GM18907 (cell line): ENCODE results near the gene PHLDA3.

ENCODE experiments used
- ATAC-seq: cut with Tn5 transposase; IDR thresholded peaks from one replicate; pipeline ENCODE4 v1.9.1; 2021; ENCODE audit warnings: mild to moderate bottlenecking, moderate library complexity; ENCODE audit not compliant: unreplicated experiment

The PHLDA3 gene

DNA sequence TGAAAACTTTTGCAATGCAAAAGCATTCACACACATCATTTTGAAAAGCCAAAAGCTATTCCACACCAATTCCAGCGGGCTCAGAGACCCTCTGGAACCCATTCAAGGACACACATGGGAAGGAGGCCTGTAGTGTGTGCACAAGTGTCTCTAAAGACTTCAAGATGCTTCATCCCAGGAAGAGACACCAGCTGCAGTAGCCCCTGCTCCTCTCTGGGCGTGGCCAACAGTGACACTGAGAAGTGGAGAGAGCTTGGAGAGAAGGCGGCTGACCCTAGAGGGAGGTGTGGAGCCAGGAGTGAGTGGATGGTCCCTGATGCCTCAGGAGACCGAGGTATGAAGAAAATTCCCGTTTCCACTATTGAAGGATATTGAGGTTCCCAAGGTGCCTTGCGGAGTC, 32.6 kb downstream of the PHLDA3 start:
- ATAC-seq, result no peak

DNA sequence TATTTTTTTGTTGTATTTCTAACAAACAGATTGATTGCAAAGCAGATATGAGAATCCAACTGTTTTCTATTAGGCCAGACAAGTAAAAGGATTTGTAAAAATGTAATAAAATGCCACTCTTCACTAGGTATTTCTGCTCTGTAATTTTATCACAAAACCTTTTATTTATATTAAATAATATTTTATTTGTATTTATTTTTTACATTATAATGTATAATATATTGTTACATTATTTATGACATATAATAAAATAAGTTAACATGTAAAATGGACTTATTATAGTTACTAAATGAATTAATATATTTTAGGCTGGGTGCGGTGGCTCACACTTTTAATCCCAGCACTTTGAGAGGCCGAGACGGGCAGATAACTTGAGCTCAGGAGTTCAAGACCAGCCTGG, 34.7 kb downstream of the PHLDA3 start:
- ATAC-seq, result no peak

DNA sequence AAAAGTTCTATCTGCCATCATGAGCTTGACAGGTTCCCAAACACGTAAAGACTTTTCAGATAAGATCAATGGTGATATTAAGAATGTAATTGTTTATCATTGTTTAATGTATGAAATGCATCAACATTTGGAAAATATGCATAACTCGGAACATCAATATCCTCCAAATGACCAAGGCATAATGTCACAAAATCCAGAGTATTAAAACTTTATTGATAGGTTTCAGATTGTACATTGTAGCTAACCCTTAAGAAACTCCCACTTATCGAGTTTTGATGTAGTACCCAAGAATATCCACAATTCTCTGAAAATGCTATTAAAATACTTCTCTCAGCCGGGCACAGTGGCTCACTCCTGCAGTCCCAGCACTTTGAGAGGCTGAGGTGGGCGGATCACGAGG, 35.4 kb downstream of the PHLDA3 start:
- ATAC-seq, result no peak

DNA sequence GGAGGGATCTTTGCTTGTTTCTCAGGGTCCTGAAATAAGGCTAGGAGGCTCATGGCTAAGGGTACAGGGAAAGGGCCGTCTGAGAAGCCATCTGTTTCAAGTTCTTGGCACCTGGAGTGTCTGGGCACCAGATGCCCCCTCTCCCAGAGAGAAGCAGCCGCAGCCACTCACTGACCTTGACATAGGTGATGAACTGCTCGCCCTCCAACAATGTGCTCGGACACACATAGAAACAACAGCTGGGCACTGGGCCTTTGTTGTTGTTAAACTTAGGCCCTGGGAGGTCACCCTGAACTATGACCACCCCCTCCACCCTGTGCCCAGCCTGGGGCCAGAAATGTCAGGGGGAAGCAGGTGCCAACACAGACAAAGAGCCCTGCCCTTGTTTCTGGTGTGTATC, 38.2 kb downstream of the PHLDA3 start:
- no peak for ATAC-seq

DNA sequence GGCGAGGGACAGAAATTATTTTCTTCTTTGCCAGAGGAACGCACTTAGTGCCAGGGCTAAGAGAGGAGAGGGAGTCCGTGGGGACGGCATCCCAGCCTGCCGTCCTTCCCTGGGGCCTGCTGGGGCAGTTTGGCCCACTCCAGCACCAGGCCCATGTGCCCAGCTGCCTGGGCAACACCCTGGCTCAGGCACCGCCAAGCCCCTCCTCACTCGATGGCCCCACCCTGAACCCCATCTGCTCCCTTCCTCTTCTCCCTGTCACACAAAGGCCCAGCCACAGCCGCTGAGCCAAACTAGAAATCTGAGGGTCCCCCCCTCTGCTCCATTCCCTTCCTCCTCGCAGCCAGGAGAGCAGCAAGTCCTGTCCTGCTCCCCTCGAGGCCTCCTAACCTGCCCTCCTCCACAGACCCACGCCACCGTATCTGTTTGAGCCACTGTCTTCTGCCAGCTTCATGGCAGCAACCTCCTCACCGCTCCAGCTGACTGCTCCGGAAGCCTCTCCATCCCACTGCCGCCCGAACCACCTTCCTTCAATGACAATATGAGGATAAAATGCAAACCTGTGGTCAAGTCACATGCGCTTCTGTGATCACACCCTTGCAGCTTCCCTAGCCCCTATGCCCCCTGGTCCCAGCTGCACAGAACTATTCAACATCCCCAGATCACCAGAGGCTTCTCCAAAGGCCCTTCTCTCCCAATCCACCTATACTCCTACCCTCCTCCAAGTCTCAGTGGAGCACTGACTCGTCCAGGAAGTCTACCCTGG, 39.1 kb downstream of the PHLDA3 start:
- ATAC-seq, result no peak

DNA sequence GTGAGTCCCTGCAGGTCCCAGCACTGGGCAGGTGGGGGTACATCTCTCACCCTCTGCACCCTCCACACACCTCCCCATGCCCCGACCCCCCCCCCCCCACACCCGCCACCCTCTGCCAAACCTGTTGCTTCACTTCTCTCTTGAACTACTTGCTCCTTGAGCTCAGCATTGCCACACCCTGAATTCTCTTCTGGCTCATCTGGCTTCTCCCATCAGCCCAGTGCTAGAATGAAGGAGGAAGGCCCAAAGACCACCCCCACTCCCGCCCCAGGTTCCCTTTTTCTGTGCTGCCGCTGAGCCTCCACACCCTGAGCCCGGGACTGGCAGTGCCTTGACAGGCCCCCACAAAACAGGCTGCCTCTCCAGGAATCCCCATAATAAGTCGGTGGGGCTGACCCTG, 41.0 kb downstream of the PHLDA3 start:
- ATAC-seq, result no peak

DNA sequence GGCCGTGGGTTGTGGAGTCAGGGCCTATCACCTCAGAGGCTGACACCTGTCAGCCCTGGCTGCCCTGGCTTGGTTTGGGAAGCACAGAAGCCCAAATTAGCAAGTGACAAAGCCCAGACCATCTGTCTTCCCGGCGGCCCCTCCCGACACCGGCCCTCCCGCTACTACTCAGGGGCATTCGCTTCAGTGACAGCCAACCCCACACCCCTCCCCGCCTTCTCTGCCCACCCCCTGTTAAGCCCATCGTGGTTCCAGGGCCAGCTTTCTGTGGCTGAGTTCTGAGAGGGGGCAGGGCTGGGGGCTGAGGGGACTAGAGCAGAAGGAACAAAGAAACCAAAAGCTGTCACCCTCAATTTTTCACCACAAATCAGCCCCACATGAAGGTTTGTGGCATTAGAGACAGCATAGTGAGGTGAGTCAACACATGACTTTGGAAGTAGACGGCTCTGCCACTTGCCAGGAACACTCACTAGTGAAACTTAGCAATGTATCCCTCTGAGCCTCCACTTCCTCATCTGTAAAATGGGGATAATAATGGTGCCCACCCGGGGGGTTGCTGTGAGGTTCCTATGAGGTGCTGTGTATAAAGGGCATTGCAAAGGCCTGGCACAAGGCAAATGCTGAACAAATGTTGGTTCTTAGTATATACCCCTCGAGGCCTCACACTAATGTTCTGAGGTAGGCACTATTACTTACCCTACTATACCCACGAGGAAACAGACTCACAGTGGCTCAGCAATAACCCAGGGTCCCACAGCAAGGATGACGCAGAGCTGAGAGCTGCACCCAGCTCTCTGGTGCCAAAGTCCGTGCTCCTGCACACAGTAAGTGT, 42.3 kb downstream of the PHLDA3 start:
- no peak for ATAC-seq

DNA sequence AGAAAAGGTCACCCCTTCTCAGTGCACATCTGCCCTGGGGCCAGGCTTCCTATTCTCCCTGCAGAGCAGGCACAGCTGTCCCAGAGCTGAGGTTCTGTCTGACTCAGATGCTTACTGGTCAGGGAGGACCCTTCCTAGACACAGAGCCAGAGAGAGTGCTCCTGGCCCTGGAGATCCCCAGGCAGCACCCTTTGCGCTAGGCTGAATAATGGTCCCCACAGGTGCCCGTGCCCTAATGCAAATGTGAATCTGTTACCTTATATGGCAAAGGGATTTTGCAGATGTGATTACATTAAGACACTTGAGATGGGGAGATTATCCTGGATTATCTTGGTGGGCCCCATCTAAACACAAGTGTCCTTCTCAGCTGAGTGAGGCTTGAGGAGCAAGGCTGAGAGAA, 44.8 kb downstream of the PHLDA3 start:
- no peak for ATAC-seq

DNA sequence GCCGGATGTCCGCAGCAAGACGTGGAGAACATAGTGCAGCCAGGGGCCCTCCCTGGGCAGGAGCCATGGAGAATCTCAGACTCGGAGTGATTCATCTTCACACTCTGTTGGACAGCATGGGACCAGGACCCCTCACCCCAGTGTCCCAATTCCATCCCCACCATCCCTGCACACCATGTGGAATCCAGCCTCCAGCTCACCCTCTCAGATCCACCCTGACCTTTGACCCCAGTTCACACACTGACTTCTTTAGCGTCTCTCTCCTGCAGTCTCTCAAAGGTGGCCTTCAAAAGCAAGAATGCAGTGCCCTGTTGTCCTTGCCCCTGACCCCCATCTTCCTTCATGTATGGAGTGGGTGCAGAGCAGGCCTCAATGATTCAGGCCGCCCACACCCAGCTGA, 45.3 kb downstream of the PHLDA3 start:
- no peak for ATAC-seq

DNA sequence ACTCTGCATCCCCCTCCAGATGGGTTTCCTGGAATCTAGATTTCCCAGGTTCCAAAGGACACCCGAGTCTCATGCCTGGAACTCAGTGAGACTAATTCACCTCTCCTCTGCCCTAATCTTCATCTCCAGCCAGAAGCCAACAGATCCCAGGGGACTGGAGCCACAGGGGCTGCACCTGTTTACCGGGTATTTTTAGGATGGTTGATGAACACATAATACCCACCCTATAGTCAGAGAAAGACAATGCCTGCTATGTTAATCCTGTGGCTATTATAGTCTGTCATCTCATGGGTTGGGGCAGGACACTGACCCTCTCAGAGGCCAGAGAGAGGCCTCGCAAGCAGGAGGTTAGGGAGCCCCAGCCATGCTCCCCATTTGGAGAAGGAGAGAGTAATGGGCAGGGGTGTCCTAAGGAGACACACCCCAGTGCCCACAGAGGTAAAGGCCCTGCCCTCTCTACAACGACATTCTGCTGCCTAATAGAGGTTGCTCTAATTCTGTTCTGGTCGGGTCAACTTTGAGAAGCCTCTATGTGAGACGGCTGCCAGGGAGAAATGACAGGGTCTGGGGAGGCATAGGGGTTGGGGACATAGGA, 46.5 kb downstream of the PHLDA3 start:
- no peak for ATAC-seq

DNA sequence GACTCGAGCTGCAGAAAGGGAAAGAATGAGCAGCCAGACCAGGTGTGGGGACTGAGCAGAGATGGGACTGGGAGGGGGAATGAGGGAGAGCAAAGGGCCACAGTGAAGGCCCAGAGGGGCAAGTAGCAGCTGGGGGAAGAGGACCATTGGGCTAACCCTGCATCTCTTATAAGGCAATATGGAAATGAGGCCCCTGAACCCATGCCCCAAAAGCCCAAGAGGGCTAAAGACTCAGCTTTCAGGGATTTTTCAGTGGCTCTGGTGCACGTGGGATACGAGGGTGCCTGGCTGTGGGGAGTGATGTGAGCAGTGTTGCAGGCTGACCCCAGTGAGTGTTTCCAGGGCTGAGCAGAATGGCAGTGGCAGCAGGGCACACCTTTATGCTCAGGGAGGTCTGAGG, 47.0 kb downstream of the PHLDA3 start:
- no peak for ATAC-seq

DNA sequence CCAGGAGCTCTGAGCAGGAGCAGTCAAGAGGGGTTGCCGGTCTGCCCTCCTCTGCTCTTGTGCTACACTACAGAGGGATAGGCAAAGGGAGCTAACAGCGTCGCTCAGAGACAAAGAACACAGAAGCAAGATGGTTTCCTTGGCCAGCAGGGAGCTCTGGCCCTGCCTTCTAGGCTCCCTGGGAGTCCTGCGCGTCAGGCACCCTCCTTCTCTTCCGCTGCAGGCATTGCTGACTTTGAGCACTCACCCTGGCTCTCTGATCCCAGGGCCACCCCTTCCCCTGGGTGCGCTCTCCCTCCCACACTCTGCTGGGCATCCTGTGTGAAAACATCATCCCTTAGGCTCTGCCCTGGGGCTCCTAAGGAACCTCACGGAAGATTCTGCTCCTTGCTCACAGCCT, 47.9 kb downstream of the PHLDA3 start:
- no peak for ATAC-seq

DNA sequence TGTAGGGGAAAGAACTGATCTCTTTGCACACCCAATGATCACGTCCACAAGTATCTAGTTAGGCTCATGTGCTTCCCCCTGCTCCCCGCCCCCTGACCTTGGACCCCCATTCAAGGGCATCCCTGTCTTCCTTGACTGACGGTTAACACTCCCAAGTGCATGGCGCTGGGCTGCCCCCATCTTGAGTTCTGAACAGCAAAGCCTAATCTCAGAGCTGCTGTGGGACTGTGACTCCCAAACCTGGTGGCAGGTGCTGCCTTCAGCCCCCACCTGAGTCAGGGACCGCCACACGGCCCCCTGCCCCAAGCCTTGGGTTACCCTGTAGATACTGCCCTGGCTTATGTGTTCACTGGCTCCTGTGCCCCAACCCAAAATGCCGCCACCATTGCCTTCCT, 48.4 kb downstream of the PHLDA3 start:
- ATAC-seq, result no peak

DNA sequence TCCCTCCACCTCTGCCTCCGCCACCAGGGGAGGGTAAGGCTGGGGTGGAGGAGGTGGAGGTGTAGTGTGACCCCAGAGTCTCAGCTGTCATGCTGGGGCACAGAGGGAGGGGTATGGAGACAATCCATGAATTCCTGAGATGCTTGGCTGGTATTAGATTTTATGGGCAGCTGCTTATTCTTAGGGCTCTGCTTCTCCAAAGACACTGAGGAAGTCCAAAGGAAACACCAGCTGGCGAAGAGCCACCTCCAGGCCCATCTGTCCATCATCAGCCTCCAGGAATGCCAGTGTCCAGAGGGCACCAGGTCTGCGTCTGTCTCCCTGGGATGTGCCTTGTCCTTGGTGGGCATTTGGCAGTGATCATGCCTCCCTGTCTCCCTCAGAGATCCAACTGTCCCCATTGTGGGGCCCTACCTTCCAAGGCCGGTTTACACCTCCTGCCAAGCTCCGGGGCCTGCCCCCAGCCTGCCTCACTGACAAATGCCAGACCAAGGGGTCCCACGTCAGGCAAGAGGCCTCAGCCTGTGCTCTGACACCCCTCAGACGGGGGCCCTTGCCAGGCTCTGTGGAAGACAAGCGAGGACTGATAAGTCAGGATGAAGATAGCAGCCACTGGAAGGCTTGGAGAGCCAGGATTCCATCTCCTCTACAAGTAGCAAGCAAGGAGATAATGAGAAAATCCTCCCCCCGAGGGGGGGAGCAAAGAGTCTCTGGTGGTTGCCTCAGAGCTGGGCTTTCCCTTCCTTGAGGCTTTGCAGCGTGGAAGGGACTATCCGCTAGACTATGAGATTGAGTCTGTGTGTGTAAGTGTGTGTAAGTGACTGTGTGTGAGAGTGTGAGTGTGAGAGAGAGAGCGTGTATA, 49.0 kb downstream of the PHLDA3 start:
- no peak for ATAC-seq

DNA sequence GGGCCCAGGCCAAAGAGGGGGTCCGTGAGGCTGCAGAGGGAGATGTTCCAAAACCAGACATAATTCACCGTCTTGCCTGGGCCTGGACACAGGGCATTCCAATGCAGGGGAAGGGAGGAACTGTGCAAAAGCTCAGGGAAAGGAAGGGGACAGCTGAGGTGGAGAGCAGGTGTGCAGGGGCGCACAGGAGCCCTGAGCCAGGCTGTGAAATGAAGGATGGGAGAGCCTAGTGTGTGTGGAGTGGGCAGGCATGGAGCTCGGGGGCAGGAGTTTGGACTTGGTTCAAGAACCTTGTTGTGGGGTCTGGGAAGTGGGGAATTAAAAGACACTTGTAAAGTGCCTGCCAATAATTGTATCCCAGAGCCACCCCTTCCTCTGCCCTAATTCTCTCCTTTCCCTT, 49.7 kb downstream of the PHLDA3 start:
- ATAC-seq, result no peak

DNA sequence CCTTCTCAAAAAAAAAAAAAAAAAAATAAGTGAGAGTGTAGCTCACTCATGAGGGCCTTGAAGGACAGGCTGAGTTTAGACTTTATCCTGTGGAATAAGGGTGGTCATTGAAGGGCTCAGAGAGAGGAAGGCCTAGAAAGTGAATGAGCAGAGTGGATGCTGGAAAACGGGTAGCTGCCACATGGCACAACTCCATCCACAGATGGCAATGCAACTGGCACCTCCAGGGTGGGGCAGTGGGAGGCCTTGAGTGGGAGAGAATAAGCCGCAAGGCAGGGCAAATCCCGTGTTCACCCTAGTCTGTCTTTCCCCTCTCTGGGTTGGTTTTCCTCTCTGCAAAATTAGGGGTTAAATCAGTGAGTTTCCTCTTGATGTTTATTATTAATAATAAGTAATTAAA, 50.5 kb downstream of the PHLDA3 start:
- ATAC-seq, result no peak
